Activated B cell treated with CpG ODN at 0.5 μM for 24 hours (primary cell): ENCODE results near the gene CBFB. TPM values are rescaled to one million over a fixed set of nuclear protein-coding genes. Genes with fewer than 3 reads are reported as not detected.
A peak's percentile ranks its signal among the peaks of the same experiment; 100 is the strongest.

ENCODE experiments used
- ATAC-seq: fragments of 200-7000 bp; cut with Tn5 transposase; one replicate; pipeline ENCODE4 v1.10.0; 2021; ENCODE audit warnings: low read depth, mild to moderate bottlenecking, moderate library complexity
- CTCF ChIA-PET: fragments of 350-600 bp; sonication (Branson Sonifier 250); formaldehyde crosslinking; loops from one replicate; lab custom pipeline; 2021; ENCODE audit warnings: antibody characterized with exemption; lab: Charles Lee
- POLR2A ChIA-PET: fragments of 350-600 bp; sonication (Branson Sonifier 250); formaldehyde crosslinking; loops from one replicate; lab custom pipeline; 2021; ENCODE audit warnings: antibody characterized with exemption; lab: Charles Lee
- DNase-seq: peaks from one replicate; pipeline ENCODE4 v3.0.0; 2022
- H3K27ac Mint-ChIP-seq: one replicate; pipeline ENCODE4 v1.8.0; 2020; ENCODE audit warnings: mixed read lengths
- H3K27me3 Mint-ChIP-seq: one replicate; pipeline ENCODE4 v1.8.0; 2021; ENCODE audit warnings: mixed read lengths
- H3K36me3 Mint-ChIP-seq: one replicate; pipeline ENCODE4 v1.8.0; 2021; ENCODE audit warnings: low read depth, mixed read lengths
- H3K4me1 Mint-ChIP-seq: one replicate; pipeline ENCODE4 v1.8.0; 2021; ENCODE audit warnings: mixed read lengths
- H3K4me3 Mint-ChIP-seq: one replicate; pipeline ENCODE4 v1.8.0; 2020; ENCODE audit warnings: mild to moderate bottlenecking, mixed read lengths
- H3K9me3 Mint-ChIP-seq: one replicate; pipeline ENCODE4 v1.8.0; 2020; ENCODE audit warnings: mixed read lengths
- intact Hi-C: fragments of 100-400 bp; cut with micrococcal nuclease; formaldehyde crosslinking; loops from one replicate; pipeline ENCODE4 v1.15.1; 2024
- total RNA-seq: library from RNA; stranded (reverse); gene quantifications from 2 replicates; pipeline ENCODE4 v1.2.3, GENCODE V29; 2022
- TF ChIP-seq, protein P1 (sequence below): fragments of 200-600 bp; IDR thresholded peaks from one replicate; pipeline ENCODE4 v1.8.0; 2022; ENCODE audit warnings: antibody characterized with exemption, mild to moderate bottlenecking

The CBFB gene
- total RNA-seq, 1 donor from 2014 or later = 66.6 TPM

DNA sequence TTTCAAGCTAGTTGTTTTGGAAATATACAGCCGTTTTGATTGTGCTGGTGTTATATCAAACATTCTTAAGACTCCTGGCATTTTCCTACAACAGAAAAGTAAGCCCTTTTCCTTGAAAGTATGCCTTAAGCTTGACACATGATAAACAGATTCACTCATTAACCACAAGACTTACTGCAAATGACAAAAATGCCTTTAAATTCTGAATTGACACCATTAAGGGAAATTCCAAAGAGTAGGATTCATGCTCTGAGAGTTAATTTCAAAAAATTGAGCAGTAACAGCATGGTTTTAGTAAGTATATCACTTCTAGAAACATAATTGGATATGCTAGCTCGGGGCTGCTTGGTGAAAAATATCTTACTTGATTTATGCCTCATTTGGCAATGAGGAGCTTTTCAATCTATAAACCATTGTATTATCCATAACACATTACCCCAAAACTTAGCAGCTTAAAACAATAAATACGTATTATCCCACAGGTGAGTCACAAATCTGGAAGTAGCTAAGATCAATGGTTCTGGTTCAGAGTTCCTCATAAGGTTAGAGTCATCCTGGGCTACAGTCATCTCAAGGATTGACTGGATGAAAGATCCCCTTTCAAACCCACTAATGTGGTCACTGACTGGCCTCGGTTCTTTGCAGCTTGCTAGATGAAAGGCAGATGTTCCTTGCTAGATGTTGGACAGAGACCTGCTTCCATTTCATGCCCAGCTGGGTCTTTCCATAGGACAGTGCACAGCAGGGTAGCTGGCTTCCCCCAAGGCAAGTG is 72.5 kb downstream of the CBFB start:
- no peak overlapping the region for H3K27ac Mint-ChIP-seq
- ChIA-PET CTCF (interaction anchor here (0.9 to 2.4 kb wide), 3 partner anchors 8 to 83 kb away, joined by 3 to 12 read pairs (median 4); partner anchors contain the start of gene PHAF1), POLR2A (no interaction called here)
- DNase-seq (no peak), ATAC-seq (no peak)
- no peaks in the 10 kb centered on the region for H3K27me3 Mint-ChIP-seq
- no peaks in the 10 kb centered on the region for H3K9me3 Mint-ChIP-seq
- peaks cover 19% of the 10 kb centered on the region for H3K4me1 Mint-ChIP-seq
- peaks cover 21% of the 10 kb centered on the region for H3K36me3 Mint-ChIP-seq
- TF ChIP-seq, protein P1, sequence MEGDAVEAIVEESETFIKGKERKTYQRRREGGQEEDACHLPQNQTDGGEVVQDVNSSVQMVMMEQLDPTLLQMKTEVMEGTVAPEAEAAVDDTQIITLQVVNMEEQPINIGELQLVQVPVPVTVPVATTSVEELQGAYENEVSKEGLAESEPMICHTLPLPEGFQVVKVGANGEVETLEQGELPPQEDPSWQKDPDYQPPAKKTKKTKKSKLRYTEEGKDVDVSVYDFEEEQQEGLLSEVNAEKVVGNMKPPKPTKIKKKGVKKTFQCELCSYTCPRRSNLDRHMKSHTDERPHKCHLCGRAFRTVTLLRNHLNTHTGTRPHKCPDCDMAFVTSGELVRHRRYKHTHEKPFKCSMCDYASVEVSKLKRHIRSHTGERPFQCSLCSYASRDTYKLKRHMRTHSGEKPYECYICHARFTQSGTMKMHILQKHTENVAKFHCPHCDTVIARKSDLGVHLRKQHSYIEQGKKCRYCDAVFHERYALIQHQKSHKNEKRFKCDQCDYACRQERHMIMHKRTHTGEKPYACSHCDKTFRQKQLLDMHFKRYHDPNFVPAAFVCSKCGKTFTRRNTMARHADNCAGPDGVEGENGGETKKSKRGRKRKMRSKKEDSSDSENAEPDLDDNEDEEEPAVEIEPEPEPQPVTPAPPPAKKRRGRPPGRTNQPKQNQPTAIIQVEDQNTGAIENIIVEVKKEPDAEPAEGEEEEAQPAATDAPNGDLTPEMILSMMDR = no peak
- no peak overlapping the region for H3K4me3 Mint-ChIP-seq
- intact Hi-C loops = loop anchor here (1.0 to 2.0 kb wide), 2 partner anchors 87 to 124 kb away; no protein-coding TSS in a partner anchor

GRCh38 chr16:67104061-67104460 is 75.1 kb downstream of the CBFB start:
- no peak for DNase-seq
- no peaks in the 10 kb centered on the region for H3K9me3 Mint-ChIP-seq
- H3K27ac Mint-ChIP-seq = no peak overlapping the region
- ATAC-seq = no peak
- H3K36me3 Mint-ChIP-seq = peaks cover 14% of the 10 kb centered on the region
- TF ChIP-seq, protein P1 = no peak
- H3K4me1 Mint-ChIP-seq = peaks cover 20% of the 10 kb centered on the region
- no peak overlapping the region for H3K4me3 Mint-ChIP-seq
- intact Hi-C loops = no loop called here
- no peaks in the 10 kb centered on the region for H3K27me3 Mint-ChIP-seq
- POLR2A ChIA-PET = no interaction called here
- CTCF ChIA-PET = interaction anchor here (1.1 to 1.9 kb wide), 2 partner anchors 51 to 86 kb away, joined by 3 to 8 read pairs; no protein-coding TSS in a partner anchor

GRCh38 chr16:67104845-67105244 is 75.9 kb downstream of the CBFB start:
- H3K36me3 Mint-ChIP-seq = peaks cover 7% of the 10 kb centered on the region
- ChIA-PET POLR2A (no interaction called here), CTCF (interaction anchor here (1.1 kb wide), 1 partner anchor 50 kb away, joined by 3 read pairs; no protein-coding TSS in a partner anchor)
- ATAC-seq (no peak), DNase-seq (no peak)
- no peaks in the 10 kb centered on the region for H3K27me3 Mint-ChIP-seq
- H3K9me3 Mint-ChIP-seq = no peaks in the 10 kb centered on the region
- no peak overlapping the region for H3K4me3 Mint-ChIP-seq
- peak overlapping the region; percentile 53 for H3K27ac Mint-ChIP-seq
- TF ChIP-seq, protein P1 = no peak
- peaks cover 25% of the 10 kb centered on the region for H3K4me1 Mint-ChIP-seq
- intact Hi-C loops = no loop called here

- Mint-ChIP-seq H3K4me3 (no peak overlapping the region), H3K4me1 (peaks cover 26% of the 10 kb centered on the region), H3K27me3 (no peaks in the 10 kb centered on the region), H3K9me3 (no peaks in the 10 kb centered on the region), H3K36me3 (peaks cover 10% of the 10 kb centered on the region), H3K27ac (peak overlapping the region; percentile 53)
- ATAC-seq (no peak), DNase-seq (no peak)
- TF ChIP-seq, protein P1 = no peak
- CTCF ChIA-PET = no interaction called here
- intact Hi-C loops = no loop called here
- POLR2A ChIA-PET = interaction anchor here (0.5 to 1.1 kb wide), 3 partner anchors 53 to 112 kb away, joined by 3 to 4 read pairs (median 3); no protein-coding TSS in a partner anchor
Measured at GRCh38 chr16:67105246-67105645, 76.3 kb downstream of the CBFB start.

DNA sequence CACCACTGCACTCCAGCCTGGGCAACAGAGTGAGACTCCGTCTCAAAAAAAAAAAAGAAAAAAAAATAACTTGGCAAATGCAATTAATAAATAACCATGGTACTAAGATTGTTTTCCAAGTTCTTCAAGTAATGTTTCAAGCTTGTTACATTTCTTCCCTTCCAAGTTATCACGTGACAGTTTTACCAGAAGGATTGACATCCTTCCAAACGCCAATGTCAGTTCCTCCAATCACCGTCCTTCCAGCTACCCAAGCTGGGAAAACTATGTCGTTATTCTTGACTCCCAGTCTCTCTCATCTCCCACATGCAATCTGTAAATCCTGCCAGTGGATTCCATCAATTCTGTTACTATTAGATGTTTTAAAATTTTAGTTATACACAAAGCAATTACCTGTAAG is 76.9 kb downstream of the CBFB start:
- Mint-ChIP-seq H3K9me3 (no peaks in the 10 kb centered on the region), H3K4me3 (no peak overlapping the region), H3K36me3 (peaks cover 11% of the 10 kb centered on the region), H3K4me1 (peaks cover 32% of the 10 kb centered on the region), H3K27me3 (no peaks in the 10 kb centered on the region), H3K27ac (no peak overlapping the region)
- DNase-seq (no peak), ATAC-seq (no peak)
- intact Hi-C loops = no loop called here
- POLR2A ChIA-PET = interaction anchor here (0.7 to 1.1 kb wide), 2 partner anchors 53 to 78 kb away, joined by 3 to 4 read pairs; no protein-coding TSS in a partner anchor
- CTCF ChIA-PET = no interaction called here
- TF ChIP-seq, protein P1 = no peak
